HG02943 (cell line): ENCODE data around the gene WRAP73.

ENCODE experiments used
- ATAC-seq: cut with Tn5 transposase; IDR thresholded peaks from one replicate; pipeline ENCODE4 v1.9.1; 2021; ENCODE audit warnings: mild to moderate bottlenecking, low read depth, moderate library complexity; ENCODE audit not compliant: unreplicated experiment

The WRAP73 gene

GRCh38 chr1:3669971-3670431 is 20.1 kb upstream of the WRAP73 start:
- ATAC-seq, result no peak

DNA sequence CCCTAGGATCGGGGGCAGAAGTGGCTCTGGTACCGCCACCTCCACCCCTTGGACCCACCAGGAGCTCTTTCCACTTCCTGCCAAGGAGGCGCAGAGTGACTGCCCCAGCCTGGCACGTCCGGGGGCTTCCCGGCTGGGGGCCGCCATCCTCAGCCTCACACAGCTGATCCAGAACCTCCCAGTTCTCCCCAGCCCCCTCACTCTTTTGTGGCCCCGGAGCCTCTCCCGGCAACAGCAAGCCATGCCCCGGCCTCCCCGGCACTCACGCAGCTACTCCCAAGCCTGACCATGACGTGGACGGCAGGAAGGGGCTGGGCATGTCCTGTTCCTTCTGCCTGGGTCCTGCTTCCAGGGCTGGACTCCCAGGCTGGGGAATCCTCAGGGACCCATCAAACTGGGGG is 19.5 kb upstream of the WRAP73 start:
- ATAC-seq, result no peak

- ATAC-seq, result no peak
Observed at GRCh38 chr1:3668585-3669300, 18.8 kb upstream of the WRAP73 start.

DNA sequence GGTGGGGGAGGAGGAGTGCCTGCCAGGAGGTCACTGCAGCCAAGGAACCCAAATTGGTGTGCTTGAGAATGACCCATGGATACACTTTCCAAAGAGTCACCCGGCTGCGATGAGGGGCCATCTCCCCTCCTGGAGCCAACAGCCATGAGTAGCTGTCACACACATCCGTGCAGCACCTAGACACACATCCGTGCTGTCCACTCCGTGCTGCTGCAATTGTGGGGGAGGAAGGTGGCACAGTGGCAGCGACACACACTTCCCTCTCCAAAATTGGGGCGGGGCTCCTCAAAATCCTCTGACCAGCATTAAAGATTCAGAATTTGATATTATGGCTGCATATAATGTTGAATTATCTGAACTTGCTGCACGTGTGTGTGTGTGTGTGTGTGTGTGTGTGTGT is 18.2 kb upstream of the WRAP73 start:
- ATAC-seq, result no peak

DNA sequence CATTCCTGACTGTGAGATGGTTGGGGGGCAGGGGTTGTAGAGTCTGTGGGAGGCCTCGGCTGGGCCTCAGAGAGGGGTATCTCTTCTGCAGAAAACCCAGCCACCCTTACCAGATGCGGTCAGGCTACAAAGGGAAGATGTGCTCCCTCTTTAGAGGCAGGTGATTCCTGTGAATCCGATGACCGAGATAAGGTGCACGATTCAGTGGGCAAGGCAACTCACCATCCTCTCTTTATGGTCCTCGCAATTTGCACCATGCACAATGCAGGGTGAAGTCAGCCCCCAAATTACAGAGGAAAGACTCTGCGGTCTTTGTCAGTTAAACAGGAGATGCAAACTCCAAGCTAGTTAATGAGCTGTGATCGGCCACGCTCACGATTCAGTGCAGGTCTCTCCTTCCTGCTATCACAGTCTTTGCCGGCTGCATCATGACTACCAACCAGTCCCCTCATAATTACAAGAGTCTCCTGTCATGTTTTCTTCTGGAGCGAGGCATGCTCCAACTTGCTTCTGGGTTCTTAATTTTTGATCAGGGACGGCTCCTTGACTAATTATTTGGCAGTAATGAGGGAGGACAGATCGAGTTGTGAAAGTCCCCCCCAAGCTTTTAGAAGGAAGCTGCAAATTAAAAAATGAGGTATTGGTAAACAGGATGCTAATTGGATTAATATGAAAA is 14.9 kb upstream of the WRAP73 start:
- no peak for ATAC-seq

DNA sequence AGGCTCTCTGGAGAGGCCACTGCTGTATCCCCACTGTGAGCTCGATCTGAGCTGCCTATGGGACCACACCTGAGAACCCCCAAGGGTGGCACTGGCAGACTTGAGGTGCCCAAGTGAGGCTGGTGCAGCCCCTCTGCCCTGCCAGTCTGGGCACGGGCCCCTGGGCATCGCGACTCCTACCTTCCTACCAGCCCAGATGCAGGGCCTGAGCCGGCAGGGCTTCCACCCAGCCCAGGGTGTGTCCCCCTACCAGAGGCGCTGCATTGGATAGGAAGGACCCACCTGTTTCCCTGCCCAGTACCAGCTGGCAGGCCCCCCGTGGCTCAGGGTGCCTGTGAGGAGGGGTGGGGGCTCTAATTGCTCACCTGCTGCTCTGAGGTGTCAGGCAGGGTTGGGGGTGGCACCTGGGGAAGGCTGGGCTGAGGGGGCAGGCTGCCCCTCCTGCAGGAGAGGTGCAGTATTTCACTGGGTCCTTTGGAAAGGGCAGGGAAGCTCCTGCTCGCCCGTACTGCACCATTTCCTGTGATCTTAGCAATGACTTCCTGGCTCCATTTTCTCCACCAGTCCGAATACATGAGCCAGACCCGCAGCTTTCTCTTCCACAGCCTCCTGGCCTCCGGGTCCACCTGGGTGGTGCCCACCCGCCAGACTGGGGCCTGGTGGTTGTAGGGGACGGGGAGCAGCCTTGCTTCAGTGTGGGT is 14.2 kb upstream of the WRAP73 start:
- no peak for ATAC-seq

DNA sequence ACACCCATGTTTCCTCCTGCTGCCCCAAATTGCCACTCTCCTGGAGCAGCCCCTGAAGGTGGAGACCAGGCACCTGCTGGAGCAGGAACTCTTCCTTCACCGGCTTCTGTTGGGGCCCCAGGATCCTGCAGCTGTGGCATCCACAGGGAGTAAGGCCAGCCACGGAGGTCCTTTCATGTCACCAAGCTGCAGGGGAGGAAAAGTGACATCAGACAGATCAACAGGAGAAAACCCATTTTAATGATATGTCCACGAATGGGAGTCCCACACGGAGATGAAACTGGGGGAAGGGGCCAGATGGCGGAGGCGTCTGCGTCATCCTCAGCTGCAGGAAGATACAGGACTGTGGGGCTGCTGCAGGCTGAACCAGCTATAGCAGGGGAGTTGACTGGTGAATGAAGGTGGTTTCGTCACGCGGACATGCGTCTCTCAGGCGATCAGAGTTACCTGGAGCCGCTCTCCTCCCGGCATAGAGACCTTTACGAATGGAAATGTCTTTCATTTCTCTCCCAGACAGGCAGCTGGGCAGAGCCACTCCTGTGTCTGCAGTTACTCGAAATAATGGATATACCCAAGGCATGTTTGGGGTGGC is 12.3 kb upstream of the WRAP73 start:
- no peak for ATAC-seq

GRCh38 chr1:3661631-3662030 is 11.7 kb upstream of the WRAP73 start:
- no peak for ATAC-seq

DNA sequence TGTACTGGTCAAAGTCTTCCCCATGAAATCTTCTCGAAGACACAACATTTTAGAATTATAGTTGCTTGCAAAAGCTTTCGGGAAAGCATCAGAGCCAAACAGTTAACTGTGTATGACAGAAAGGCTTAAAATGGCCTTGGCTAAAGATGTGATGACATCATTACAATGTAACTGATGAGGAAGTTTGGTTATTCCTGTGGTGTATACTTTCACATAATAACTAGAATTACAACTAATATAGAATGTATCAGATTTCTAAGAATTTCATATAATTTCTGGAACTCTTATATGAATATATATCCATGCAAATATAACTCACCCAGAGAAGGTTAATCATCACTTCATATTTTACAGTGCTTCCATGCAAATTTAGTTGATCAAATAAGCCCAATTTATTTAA is 10.8 kb upstream of the WRAP73 start:
- no peak for ATAC-seq

- no peak for ATAC-seq
Observed at GRCh38 chr1:3659093-3659492, 9.2 kb upstream of the WRAP73 start.

DNA sequence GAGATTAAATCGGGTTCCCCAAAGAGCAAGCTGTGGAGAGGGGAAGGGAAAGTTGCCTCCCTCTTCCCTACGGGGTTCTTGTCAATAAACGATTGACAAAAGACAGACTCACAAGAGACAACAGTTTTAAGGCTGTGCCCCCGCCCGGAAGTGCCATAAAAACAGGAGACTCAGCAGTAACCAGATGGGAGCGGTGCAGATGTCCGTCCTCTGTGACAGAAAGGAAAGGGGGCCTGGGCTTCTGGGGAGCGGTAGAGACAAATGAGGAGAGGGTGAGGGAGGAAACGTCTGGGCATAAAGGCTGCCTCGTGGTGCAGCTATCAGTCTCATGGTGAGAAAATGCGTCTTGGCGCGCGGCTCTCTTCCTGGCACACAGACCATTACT is 8.3 kb upstream of the WRAP73 start:
- ATAC-seq, result no peak

- ATAC-seq, result no peak
Observed at GRCh38 chr1:3657578-3658230, 7.8 kb upstream of the WRAP73 start.

DNA sequence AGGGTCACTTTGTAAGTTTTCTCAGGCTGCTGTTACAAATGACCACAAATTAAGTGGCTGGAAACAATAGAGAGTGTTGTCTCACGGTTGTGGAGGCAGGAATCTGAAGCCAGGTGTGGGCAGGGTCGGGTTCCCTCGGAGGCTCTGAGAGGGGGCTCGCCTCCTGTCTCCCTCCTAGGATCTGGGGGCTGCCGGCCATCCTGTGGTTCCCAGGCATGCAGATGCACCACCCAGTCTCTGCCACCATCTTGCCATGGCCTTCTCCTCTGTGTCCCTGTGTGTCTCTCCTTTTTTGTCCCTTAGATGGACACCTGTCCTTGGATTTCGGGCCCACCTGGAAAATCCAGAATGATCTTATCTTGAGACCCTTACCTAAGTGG is 7.2 kb upstream of the WRAP73 start:
- ATAC-seq, result no peak

- no peak for ATAC-seq
Observed at GRCh38 chr1:3656450-3657095, 6.7 kb upstream of the WRAP73 start.

- no peak for ATAC-seq
Observed at GRCh38 chr1:3654549-3655281, 4.8 kb upstream of the WRAP73 start.

- ATAC-seq, result no peak
Observed at GRCh38 chr1:3653286-3653618, 3.3 kb upstream of the WRAP73 start.

- ATAC-seq, result no peak
Observed at GRCh38 chr1:3652548-3653285, 2.8 kb upstream of the WRAP73 start.

GRCh38 chr1:3651930-3652547 is 2.1 kb upstream of the WRAP73 start, which contains the start of gene TP73:
TP73 (plus strand) TSS chr1:3652516; CDS start chr1:3682366, 29,850 bp downstream.
- ATAC-seq, result no peak
